ENCODE measurements around the gene SCARF2. TPM values are rescaled to one million over a fixed set of nuclear protein-coding genes. Genes with fewer than 3 reads are reported as not detected.

Gene SCARF2
- total and polyA plus RNA-seq, 2 of the 13 experiments (the other 11 are each of a cell fraction or from before 2014, with no cell fraction given), result 3.3 to 6.2 TPM

DNA sequence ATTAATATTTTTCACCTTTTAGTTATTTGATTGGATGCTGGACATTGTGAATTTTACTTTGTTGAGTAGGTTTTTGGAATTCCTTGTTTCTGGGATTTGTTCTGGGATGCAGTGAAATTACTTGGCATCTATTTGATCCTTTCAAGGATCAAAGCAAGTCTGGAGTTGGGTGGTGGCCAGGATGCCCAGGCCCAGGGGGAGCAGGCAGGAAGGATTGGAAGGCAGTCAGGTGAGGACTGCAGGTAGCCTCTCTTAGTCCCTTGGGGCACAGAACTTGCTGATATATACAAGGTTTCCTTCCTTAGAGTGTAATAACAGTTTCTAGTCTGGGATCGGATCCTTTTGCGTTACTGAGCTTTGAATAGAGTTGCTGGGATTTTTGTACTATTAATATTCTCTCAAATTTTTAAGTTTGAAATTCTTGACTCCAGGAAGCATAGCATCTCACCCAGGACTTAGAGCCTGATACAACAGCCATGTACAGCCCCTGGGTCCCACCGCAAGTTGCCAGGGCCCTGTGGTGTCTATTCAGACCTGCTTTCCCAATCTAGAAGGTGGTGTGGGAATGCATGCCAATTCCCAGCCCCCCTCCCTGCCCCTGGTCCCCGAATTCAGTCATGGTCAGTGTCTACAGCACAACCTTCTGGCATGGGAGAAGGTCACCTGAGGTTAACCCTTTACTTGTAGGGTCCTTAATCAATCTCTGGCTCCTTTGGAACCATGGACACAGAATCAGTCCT is 37.6 kb downstream of the SCARF2 start:
- Histone ChIP-seq H3K27me3 (ENCODE audit: control insufficient read depth in 1 of 2, insufficient read depth in 2 of 2, low read length in 2 of 2) (no peaks in the 10 kb centered on the region), H3K4me3 (replicated peaks in 1 of 3; ENCODE audit: insufficient read depth in 1 of 3, low read depth in 2 of 3, low read length in 3 of 3) (no peak overlapping the region), H3K9ac (ENCODE audit: insufficient read depth, low read depth, low read length) (no peak overlapping the region), H3K36me3 (replicated peaks in 1 of 2; ENCODE audit: control insufficient read depth in 1 of 2, insufficient read depth in 2 of 2, low read length in 2 of 2) (peaks cover 7 to 23% of the 10 kb centered on the region in 2 experiments; a peak in 4 of 5 replicates), H4K20me1 (ENCODE audit: insufficient read depth, low read length) (no peaks in the 10 kb centered on the region), H3K4me1 (ENCODE audit: insufficient read depth, low read length) (peaks cover 28% of the 10 kb centered on the region), H3K4me2 (ENCODE audit: low read depth, low read length) (no peak overlapping the region), H3K79me2 (ENCODE audit: insufficient read depth, low read length) (peaks cover 2% of the 10 kb centered on the region), H3K27ac (ENCODE audit: extremely low read length, insufficient read depth, low read length) (no peak overlapping the region), H3K9me3 (ENCODE audit: low read length) (no peaks in the 10 kb centered on the region), H2AFZ (ENCODE audit: low read length) (no peak overlapping the region)
- no TSS peak for BruUV-seq (replicated peaks)
- no peak for DNase-seq (ENCODE audit: low spot score)
- ChIA-PET CTCF (ENCODE audit: low intra/inter-chr PET ratio, low total read pairs) (no interaction called here), POLR2A (no interaction called here)
- FAIRE-seq, result no peak
- intact Hi-C loops (cut with micrococcal nuclease; ENCODE audit: unreplicated experiment) (no loop called here), in situ Hi-C loops (cut with HindIII; ENCODE audit: extremely low pct_ligation_motif_present, low pct_unique_long_range_greater_than_20kb) (no loop called here)
- no peak for TF ChIP-seq ZNF777 (CRISPR knock-in tag; IDR thresholded peaks at IDR 0.05)
- WGBS (ENCODE audit: low lambda C conversion rate), result 85% methylated on average over 4 of the region's 4 CpGs
- no peak for ATAC-seq

DNA sequence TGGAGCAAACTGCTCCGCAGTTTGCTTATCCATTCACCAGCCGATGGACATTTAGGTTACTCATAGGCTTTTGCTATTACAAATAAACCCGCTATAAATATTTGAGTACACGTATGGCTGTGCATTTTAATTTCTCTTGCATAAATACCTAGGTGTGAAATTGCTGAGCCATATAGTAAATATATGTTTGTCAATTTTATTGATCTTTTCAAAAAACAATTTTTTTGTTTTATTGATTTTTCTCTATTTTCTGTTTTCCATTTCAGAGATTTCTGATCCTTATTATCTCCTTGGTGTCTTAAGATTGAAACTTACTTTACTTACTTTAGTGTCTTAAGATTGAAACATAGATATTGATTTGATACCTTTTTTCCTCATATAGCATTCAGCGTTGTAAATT is 39.2 kb downstream of the SCARF2 start:
- Histone ChIP-seq H3K4me2 (ENCODE audit: low read depth, low read length) (no peak overlapping the region), H4K20me1 (ENCODE audit: insufficient read depth, low read length) (no peaks in the 10 kb centered on the region), H3K27ac (ENCODE audit: extremely low read length, insufficient read depth, low read length) (no peak overlapping the region), H3K27me3 (ENCODE audit: control insufficient read depth in 1 of 2, insufficient read depth in 2 of 2, low read length in 2 of 2) (no peaks in the 10 kb centered on the region), H3K4me3 (replicated peaks in 1 of 3; ENCODE audit: insufficient read depth in 1 of 3, low read depth in 2 of 3, low read length in 3 of 3) (no peak overlapping the region), H3K9me3 (ENCODE audit: low read length) (no peaks in the 10 kb centered on the region), H2AFZ (ENCODE audit: low read length) (no peak overlapping the region), H3K4me1 (ENCODE audit: insufficient read depth, low read length) (peaks cover 36% of the 10 kb centered on the region), H3K36me3 (replicated peaks in 1 of 2; ENCODE audit: control insufficient read depth in 1 of 2, insufficient read depth in 2 of 2, low read length in 2 of 2) (peaks cover 5 to 18% of the 10 kb centered on the region in 2 experiments; a peak in 4 of 5 replicates), H3K79me2 (ENCODE audit: insufficient read depth, low read length) (peaks cover 2% of the 10 kb centered on the region), H3K9ac (ENCODE audit: insufficient read depth, low read depth, low read length) (no peak overlapping the region)
- WGBS (ENCODE audit: low lambda C conversion rate), result 97% methylated on average over 5 of the region's 5 CpGs
- ATAC-seq (no peak), FAIRE-seq (no peak), DNase-seq (ENCODE audit: low spot score) (no peak)
- POLR2A ChIA-PET, result no interaction called here
- no TSS peak for BruUV-seq (replicated peaks)
- in situ Hi-C loops (cut with HindIII; ENCODE audit: extremely low pct_ligation_motif_present, low pct_unique_long_range_greater_than_20kb), result no loop called here
- CTCF ChIA-PET (ENCODE audit: low intra/inter-chr PET ratio, low total read pairs), result no interaction called here
- intact Hi-C loops (cut with micrococcal nuclease; ENCODE audit: unreplicated experiment), result no loop called here
- TF ChIP-seq, protein P1, sequence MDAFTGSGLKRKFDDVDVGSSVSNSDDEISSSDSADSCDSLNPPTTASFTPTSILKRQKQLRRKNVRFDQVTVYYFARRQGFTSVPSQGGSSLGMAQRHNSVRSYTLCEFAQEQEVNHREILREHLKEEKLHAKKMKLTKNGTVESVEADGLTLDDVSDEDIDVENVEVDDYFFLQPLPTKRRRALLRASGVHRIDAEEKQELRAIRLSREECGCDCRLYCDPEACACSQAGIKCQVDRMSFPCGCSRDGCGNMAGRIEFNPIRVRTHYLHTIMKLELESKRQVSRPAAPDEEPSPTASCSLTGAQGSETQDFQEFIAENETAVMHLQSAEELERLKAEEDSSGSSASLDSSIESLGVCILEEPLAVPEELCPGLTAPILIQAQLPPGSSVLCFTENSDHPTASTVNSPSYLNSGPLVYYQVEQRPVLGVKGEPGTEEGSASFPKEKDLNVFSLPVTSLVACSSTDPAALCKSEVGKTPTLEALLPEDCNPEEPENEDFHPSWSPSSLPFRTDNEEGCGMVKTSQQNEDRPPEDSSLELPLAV (CRISPR knock-in tag; conservative IDR thresholded peaks at IDR 0.05; ENCODE audit: low read depth), result no peak
- TF ChIP-seq MED13 (CRISPR knock-in tag; IDR thresholded peaks at IDR 0.05), result no peak
- no peak for TF ChIP-seq HMGA1 (CRISPR knock-in tag; conservative IDR thresholded peaks at IDR 0.05)
- TF ChIP-seq JUND (CRISPR knock-in tag; IDR thresholded peaks at IDR 0.05), result no peak
- TF ChIP-seq, protein P2, sequence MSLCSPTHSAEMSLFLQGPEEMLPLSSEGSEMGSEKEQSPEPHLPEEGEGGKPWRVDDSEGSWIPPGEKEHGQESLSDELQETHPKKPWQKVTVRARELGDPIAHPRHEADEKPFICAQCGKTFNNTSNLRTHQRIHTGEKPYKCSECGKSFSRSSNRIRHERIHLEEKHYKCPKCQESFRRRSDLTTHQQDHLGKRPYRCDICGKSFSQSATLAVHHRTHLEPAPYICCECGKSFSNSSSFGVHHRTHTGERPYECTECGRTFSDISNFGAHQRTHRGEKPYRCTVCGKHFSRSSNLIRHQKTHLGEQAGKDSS (CRISPR knock-in tag; IDR thresholded peaks at IDR 0.05; ENCODE audit: borderline replicate concordance, low read depth), result no peak
- no peak for TF ChIP-seq ZNF44 (CRISPR knock-in tag; IDR thresholded peaks at IDR 0.05)
- TF ChIP-seq ZNF367 (CRISPR knock-in tag; IDR thresholded peaks at IDR 0.05; ENCODE audit: borderline replicate concordance), result no peak
- TF ChIP-seq ETV5 (CRISPR knock-in tag; IDR thresholded peaks at IDR 0.05; ENCODE audit: borderline replicate concordance), result no peak
- TF ChIP-seq ZNF629 (CRISPR knock-in tag; conservative IDR thresholded peaks at IDR 0.05), result no peak
- no peak for TF ChIP-seq NAIF1 (CRISPR knock-in tag; IDR thresholded peaks at IDR 0.05; ENCODE audit: borderline replicate concordance)
- TF ChIP-seq ZFY (CRISPR knock-in tag; IDR thresholded peaks at IDR 0.05), result no peak
- TF ChIP-seq MED8 (CRISPR knock-in tag; IDR thresholded peaks at IDR 0.05; ENCODE audit: insufficient replicate concordance), result no peak
- no peak for TF ChIP-seq ZNF235 (CRISPR knock-in tag; IDR thresholded peaks at IDR 0.05; ENCODE audit: borderline replicate concordance)

Data from HepG2 (cell line).